Measurements from ENCODE around the gene HVCN1.

Gene HVCN1

GRCh38 chr12:110613771-110614684 is 74.9 kb downstream of the HVCN1 start, which contains the start of gene TCTN1:
TSS of gene TCTN1 (plus strand) at chr12:110614129. CDS start at chr12:110614183, 54 bp downstream.
- peak; percentile 99 for DNase-seq (ENCODE audit: low spot score)

- DNase-seq (ENCODE audit: low spot score) = no peak
Measured at GRCh38 chr12:110613071-110613770, 75.7 kb downstream of the HVCN1 start.

- DNase-seq (ENCODE audit: low spot score) = no peak
Measured at GRCh38 chr12:110606253-110606611, 82.7 kb downstream of the HVCN1 start.

- peak; percentile 63 for DNase-seq (ENCODE audit: low spot score)
Measured at GRCh38 chr12:110602085-110602814, 86.7 kb downstream of the HVCN1 start.

GRCh38 chr12:110600254-110600653 is 88.7 kb downstream of the HVCN1 start:
- DNase-seq (ENCODE audit: low spot score) = peak; percentile 43

GRCh38 chr12:110599334-110599733 is 89.6 kb downstream of the HVCN1 start:
- no peak for DNase-seq (ENCODE audit: low spot score)

All from AG08396 (cell line).